Omental fat pad (tissue), 4 donors: Measurements from ENCODE around the gene COA8. TPM values are rescaled to one million over a fixed set of nuclear protein-coding genes. Genes with fewer than 3 reads are reported as not detected.
A peak's percentile ranks its signal among the peaks of the same experiment; 100 is the strongest.

Source experiments
- ATAC-seq: fragments of 150-250 bp; one replicate; pipeline ENCODE4 v1.9.1; 2016; ENCODE audit warnings: mild to moderate bottlenecking, moderate library complexity; ENCODE audit not compliant: low FRiP score
- DNase-seq: peaks from one replicate; pipeline ENCODE4 v3.0.0-alpha.2; 2019; ENCODE audit warnings: low spot score
- total RNA-seq, 4 donors: library from RNA; depleted of rRNA; stranded (reverse); fragments of >200 nt; gene quantifications; one replicate each; pipeline ENCODE4 v1.1.0, GENCODE V29; 2016
- TF ChIP-seq, protein P1 (sequence below), 3 donors: fragments of 450-650 bp; IDR thresholded peaks; one replicate each; pipeline ENCODE4 v1.5.1; 2016 to 2017; ENCODE audit warnings: antibody characterized with exemption in 3 of 3, mild to moderate bottlenecking in 3 of 3, moderate library complexity in 2 of 3

The COA8 gene
- total RNA-seq, 4 donors from 2014 or later = 15.3 to 61.5 (median 27.5) TPM

DNA sequence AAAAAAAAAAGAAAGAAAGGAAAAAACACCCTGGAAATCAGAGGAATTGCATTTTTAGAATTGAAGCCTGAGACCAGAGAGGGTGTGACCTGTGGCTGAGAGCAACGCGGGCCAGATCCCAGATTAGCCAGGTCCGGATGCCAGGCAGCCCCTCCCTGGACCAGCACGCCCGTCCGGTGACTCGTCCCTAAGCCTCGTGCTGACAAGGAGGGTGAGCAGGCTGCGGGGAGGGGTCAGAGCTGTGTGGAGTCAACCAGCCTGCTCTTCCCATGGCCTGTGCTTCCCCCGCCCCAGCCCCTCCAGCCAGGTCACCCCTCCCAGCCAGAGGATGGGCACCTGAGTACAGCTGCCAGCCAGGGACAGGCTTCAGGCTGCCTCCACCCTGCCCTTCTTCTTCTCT, 62.1 kb downstream of the COA8 start:
- TF ChIP-seq, protein P1, sequence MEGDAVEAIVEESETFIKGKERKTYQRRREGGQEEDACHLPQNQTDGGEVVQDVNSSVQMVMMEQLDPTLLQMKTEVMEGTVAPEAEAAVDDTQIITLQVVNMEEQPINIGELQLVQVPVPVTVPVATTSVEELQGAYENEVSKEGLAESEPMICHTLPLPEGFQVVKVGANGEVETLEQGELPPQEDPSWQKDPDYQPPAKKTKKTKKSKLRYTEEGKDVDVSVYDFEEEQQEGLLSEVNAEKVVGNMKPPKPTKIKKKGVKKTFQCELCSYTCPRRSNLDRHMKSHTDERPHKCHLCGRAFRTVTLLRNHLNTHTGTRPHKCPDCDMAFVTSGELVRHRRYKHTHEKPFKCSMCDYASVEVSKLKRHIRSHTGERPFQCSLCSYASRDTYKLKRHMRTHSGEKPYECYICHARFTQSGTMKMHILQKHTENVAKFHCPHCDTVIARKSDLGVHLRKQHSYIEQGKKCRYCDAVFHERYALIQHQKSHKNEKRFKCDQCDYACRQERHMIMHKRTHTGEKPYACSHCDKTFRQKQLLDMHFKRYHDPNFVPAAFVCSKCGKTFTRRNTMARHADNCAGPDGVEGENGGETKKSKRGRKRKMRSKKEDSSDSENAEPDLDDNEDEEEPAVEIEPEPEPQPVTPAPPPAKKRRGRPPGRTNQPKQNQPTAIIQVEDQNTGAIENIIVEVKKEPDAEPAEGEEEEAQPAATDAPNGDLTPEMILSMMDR (IDR thresholded peaks at IDR 0.05) = no peak
- DNase-seq (peak; percentile 58), ATAC-seq (peak; percentile 71)

DNA sequence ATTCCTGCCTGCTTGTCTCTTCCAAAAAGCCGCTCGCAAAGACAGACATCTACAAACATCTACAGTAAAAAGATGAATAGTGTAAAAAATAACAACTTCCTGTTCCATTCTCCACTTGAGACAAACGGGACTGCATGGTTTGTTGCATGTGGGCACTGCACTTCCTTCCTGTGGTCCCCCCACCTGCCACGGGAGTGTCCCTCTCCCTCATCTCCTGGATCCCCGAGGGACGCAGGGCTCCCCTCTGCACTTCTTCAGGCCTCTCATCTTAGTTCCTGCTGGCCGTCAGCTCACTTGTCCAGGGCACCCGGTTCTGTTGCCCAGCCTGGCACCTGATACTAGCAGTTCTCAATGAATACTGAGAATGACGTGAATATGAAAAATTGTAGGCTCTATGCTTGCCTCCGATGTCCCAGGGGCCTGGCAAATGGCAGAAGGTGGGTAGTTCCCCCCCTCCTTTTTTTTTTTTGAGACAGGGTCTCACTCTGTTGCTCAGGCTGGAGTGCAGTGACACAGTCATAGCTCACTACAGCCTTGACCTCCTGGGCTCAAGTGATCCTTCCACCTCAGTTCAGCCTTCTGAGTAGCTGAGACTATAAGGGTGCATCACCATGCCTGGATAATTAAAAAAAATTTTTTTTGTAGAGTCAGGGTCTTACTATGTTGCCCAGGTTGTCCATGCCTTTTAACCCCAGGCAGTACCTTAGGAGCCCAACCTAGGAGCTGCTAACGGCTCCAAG, 62.8 kb downstream of the COA8 start:
- ATAC-seq (no peak), DNase-seq (no peak)
- TF ChIP-seq, protein P1 (IDR thresholded peaks at IDR 0.05) = no peak

DNA sequence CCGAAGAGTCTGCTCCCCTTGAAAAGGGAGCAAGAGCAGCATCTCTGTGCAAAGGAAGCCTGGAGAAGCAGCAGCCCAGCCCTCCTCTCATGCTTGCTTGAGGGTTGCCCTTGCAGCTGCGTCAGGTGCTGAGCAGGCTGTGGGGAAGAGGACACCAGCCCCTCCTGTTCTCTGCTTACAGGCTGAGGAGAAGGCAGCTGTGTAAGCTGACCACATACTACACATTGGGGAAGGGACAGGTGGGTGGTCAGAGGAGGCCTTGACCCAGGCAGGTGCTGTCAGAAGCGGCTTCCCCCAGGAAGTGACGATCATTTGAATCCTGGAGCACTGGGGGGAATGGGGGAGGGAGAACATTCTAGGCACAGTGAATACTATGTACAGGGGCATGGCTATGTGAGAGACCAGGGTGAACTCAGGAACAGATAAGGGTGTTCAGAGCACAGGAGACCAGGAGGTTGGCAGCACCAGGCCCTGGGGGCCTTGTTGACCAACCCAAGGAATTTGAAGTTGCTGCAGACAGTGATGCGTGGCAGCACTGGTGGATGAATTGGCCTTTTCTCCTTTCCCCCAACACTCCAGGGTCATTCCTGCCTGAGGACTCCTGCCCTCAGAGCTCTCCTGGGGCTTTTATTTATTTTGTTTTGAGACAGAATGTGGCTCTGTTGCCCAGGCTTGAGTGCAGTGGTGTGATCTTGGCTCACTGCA, 63.5 kb downstream of the COA8 start:
- DNase-seq = no peak
- TF ChIP-seq, protein P1 (IDR thresholded peaks at IDR 0.05) = no peak

DNA sequence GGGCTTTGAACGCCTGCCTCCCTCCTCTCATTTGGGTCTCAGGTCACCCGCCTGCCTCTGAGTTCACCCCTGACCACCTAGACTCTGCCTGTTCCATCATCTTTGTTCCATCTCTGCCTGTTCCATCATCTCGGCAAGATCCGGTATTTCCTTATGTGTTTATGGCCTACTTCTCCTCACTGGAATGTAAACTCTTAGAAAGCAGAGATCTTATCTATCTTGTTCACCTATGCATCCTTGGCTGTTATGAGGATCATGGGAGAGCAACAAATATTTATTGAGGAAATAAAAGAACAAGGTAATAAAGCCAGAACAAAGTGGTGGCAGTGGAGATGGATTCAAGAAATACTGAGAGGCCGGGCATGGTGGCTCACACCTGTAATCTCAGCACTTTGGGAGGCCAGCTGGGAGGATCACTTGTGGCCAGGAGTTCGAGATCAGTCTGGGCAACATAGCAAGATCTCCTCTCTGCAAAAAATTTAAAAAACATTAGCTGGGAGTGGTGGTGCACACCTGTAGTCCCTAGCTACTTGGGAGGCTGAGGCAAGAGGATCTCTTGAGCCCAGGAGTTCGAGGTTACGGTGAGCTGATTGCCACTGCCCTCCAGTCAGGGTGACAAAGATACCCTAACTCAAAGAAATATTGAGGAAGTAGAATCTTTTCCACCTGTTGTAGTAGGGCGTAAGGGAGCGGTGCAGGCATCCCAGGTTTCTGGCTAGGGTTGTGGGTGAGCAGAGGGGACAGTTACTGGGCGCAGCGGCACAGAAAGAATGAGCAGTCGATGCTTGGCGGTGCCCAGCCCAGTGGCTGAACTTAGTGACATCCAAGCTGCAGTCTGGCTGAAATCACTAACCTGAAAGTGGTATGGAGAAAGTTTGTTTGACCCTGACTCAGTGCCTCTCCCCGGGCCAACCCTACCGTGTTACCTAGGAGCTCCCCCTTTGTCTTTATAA, 64.6 kb downstream of the COA8 start:
- TF ChIP-seq, protein P1 (IDR thresholded peaks at IDR 0.05) = no peak
- DNase-seq (no peak), ATAC-seq (no peak)

More for the DNA sequence above, 63.5 kb downstream of the COA8 start:
- no peak for ATAC-seq

DNA sequence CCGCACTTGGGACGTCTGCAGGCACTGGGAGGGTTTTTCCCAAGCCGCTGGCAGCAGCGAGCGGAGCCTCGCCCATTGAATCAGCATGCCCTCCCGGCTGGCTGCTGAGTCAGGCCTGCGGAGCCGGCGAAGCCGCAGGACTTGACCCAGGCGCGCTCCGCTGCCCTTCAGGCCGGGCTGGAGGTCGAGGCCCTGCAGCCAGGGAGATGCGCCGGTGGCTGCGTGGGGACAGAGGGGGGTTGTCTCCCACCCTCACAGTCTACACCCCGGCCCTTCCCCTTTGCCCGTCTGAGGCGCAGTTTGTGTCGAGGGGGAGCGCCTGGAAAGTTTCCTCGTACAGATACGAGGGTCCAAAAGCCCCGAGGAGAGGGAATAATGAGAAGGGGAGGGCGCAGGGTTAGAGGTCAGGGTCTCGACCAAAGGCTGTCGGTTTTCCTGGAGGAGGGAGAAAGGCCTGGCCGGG, 65.5 kb downstream of the COA8 start:
- peak; percentile 50 for DNase-seq
- peak; percentile 78 for ATAC-seq
- TF ChIP-seq, protein P1 (IDR thresholded peaks at IDR 0.05) = no peak

DNA sequence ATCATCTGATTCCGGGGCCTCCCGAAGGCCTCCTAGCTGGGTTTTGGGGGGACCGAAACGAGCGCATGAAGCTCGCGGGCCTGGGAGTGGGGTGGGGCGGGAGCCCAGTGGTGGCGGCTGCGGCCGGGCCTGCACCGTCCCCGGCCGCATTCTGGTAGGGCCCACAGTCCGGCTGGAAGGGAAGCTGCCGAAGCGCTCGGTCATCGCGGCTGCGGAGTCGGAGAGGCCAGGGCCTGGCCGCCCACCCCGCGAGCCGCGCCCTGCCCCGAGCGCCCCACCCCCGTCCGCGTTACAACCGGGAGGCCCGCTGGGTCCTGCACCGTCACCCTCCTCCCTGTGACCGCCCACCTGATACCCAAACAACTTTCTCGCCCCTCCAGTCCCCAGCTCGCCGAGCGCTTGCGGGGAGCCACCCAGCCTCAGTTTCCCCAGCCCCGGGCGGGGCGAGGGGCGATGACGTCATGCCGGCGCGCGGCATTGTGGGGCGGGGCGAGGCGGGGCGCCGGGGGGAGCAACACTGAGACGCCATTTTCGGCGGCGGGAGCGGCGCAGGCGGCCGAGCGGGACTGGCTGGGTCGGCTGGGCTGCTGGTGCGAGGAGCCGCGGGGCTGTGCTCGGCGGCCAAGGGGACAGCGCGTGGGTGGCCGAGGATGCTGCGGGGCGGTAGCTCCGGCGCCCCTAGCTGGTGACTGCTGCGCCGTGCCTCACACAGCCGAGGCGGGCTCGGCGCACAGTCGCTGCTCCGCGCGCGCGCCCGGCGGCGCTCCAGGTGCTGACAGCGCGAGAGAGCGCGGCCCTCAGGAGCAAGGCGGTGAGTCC, 66.1 kb downstream of the COA8 start, which contains the start of gene KLC1:
KLC1 (plus strand) TSS at position 528 of the 819 bp plus-strand sequence. CDS start 25,354 bp downstream, outside the sequence.
- ATAC-seq (peak; percentile 72), DNase-seq (peak; percentile 71)
- TF ChIP-seq, protein P1 (IDR thresholded peaks at IDR 0.05) = no peak
